ENCODE data around the gene PARD6G.
A peak's percentile ranks its signal among the peaks of the same experiment; 100 is the strongest.
"Not testable (repeated sequence)": the region's sequence is repeated elsewhere in the genome, so short reads cannot be mapped to it uniquely, and the experiment has no call there.

Gene PARD6G

GRCh38 chr18:80169607-80170006, 77.7 kb downstream of the PARD6G start:
- DNase-seq = no peak

- DNase-seq = no peak
Observed at GRCh38 chr18:80168982-80169381, 78.3 kb downstream of the PARD6G start.

- no peak for DNase-seq
Observed at GRCh38 chr18:80168346-80168745, 79.0 kb downstream of the PARD6G start.

- peak; percentile 19 for DNase-seq
Observed at GRCh38 chr18:80167931-80168330, 79.4 kb downstream of the PARD6G start.

GRCh38 chr18:80167331-80167730, 80.0 kb downstream of the PARD6G start:
- DNase-seq = no peak

GRCh38 chr18:80166725-80167124, 80.6 kb downstream of the PARD6G start:
- no peak for DNase-seq

- no peak for DNase-seq
Observed at GRCh38 chr18:80166240-80166639, 81.1 kb downstream of the PARD6G start.

GRCh38 chr18:80164727-80165355, 82.5 kb downstream of the PARD6G start:
- DNase-seq = not testable (repeated sequence)

GRCh38 chr18:80163183-80163582, 84.1 kb downstream of the PARD6G start:
- DNase-seq = no peak

GRCh38 chr18:80161781-80162417, 85.4 kb downstream of the PARD6G start:
- DNase-seq = no peak

- DNase-seq = peak; percentile 39
Observed at GRCh38 chr18:80159713-80160636, 87.3 kb downstream of the PARD6G start.

GRCh38 chr18:80158365-80158764, 88.9 kb downstream of the PARD6G start:
- DNase-seq = no peak

GRCh38 chr18:80157708-80158343, 89.5 kb downstream of the PARD6G start:
- peak; percentile 78 for DNase-seq

- DNase-seq = peak; percentile 46
Observed at GRCh38 chr18:80154293-80154692, 93.0 kb downstream of the PARD6G start.

GRCh38 chr18:80149667-80150066, 97.6 kb downstream of the PARD6G start:
- no peak for DNase-seq

GRCh38 chr18:80148326-80149199, 98.8 kb downstream of the PARD6G start:
- no peak for DNase-seq

- peak; percentile 79 for DNase-seq
Observed at GRCh38 chr18:80147418-80148325, 99.6 kb downstream of the PARD6G start.

- DNase-seq = no peak
Observed at GRCh38 chr18:80147037-80147417, 100.3 kb downstream of the PARD6G start.

- no peak for DNase-seq
Observed at GRCh38 chr18:80145196-80145804, 102.0 kb downstream of the PARD6G start.

- DNase-seq = no peak
Observed at GRCh38 chr18:80143881-80144280, 103.4 kb downstream of the PARD6G start.
